HepG2 (cell line): Measurements from ENCODE around the gene TRIM54. TPM values are rescaled to one million over a fixed set of nuclear protein-coding genes. Genes with fewer than 3 reads are reported as not detected.

Experiments used
- CEBPG ChIP-seq: IDR thresholded peaks from 2 replicates; pipeline ENCODE4 v1.6.1; 2016
- DNMT3B ChIP-seq: conservative IDR thresholded peaks from 2 replicates; pipeline ENCODE4 v1.6.1; 2016; ENCODE audit warnings: missing biosample characterization, control low read depth
- HMG20A ChIP-seq: IDR thresholded peaks from 2 replicates; pipeline ENCODE4 v1.6.1; 2016; ENCODE audit warnings: borderline replicate concordance
- MIER3 ChIP-seq: IDR thresholded peaks from 2 replicates; pipeline ENCODE4 v1.6.1; 2016; ENCODE audit warnings: missing compliant biosample characterization, borderline replicate concordance
- MLLT10 ChIP-seq: sonication (generic); formaldehyde crosslinking; IDR thresholded peaks from 2 replicates; pipeline ENCODE4 v1.4.0; 2020; ENCODE audit warnings: missing genetic modification reagents
- POLR2G ChIP-seq: fragments of 200-400 bp; formaldehyde crosslinking; IDR thresholded peaks from 2 replicates; pipeline ENCODE4 v1.6.1; 2018; ENCODE audit warnings: mild to moderate bottlenecking, low read depth, low read length, moderate library complexity
- RARA ChIP-seq: IDR thresholded peaks from 2 replicates; pipeline ENCODE4 v1.6.1; 2016; ENCODE audit warnings: missing genetic modification reagents, missing compliant biosample characterization
- RORA ChIP-seq: sonication (generic); formaldehyde crosslinking; IDR thresholded peaks from 2 replicates; pipeline ENCODE4 v1.5.0; 2020; ENCODE audit warnings: mild to moderate bottlenecking, missing genetic modification reagents, moderate library complexity
- SOX5 ChIP-seq: IDR thresholded peaks from 2 replicates; pipeline ENCODE4 v1.6.1; 2016; ENCODE audit warnings: borderline replicate concordance
- TBP ChIP-seq: sonication (generic); formaldehyde crosslinking; IDR thresholded peaks from 2 replicates; pipeline ENCODE4 v1.5.0; 2020; ENCODE audit warnings: missing genetic modification reagents
- U2AF1 ChIP-seq: fragments of 200-400 bp; formaldehyde crosslinking; optimal IDR thresholded peaks from 2 replicates; pipeline ENCODE3; 2017; ENCODE audit warnings: mild to moderate bottlenecking, low read depth, low read length
- ZIK1 ChIP-seq: sonication (generic); formaldehyde crosslinking; IDR thresholded peaks from 2 replicates; pipeline ENCODE4 v1.5.0; 2020; ENCODE audit warnings: mild to moderate bottlenecking, low read depth, missing genetic modification reagents, borderline replicate concordance
- ZMYM3 ChIP-seq: sonication (generic); formaldehyde crosslinking; IDR thresholded peaks from 2 replicates; pipeline ENCODE4 v1.5.1; 2020; ENCODE audit warnings: mild to moderate bottlenecking, missing genetic modification reagents
- ZNF180 ChIP-seq: sonication (generic); formaldehyde crosslinking; IDR thresholded peaks from 2 replicates; pipeline ENCODE4 v1.4.0; 2020; ENCODE audit warnings: low read depth, missing genetic modification reagents, borderline replicate concordance
- ZNF383 ChIP-seq: sonication (generic); formaldehyde crosslinking; IDR thresholded peaks from 2 replicates; pipeline ENCODE4 v1.4.0; 2020; ENCODE audit warnings: missing genetic modification reagents, mild to moderate bottlenecking, borderline replicate concordance
- ZNF432 ChIP-seq: sonication (generic); formaldehyde crosslinking; IDR thresholded peaks from 2 replicates; pipeline ENCODE4 v1.5.0; 2020; ENCODE audit warnings: missing genetic modification reagents, mild to moderate bottlenecking, borderline replicate concordance
- ZNF790 ChIP-seq: sonication (generic); formaldehyde crosslinking; IDR thresholded peaks from 2 replicates; pipeline ENCODE4 v1.8.0; 2022; ENCODE audit warnings: missing genetic modification reagents, mild to moderate bottlenecking, borderline replicate concordance
- polyA plus RNA-seq, 8 experiments: library from polyadenylated mRNA; depleted of rRNA in 3 of 8; stranded (reverse) in 7 of 8; unstranded in 1 of 8; fragments of >200 nt; fragmentation: Illumina TruSeq in 4 of 8; extraction: Trizol in 4 of 8; gene quantifications; 2 replicates each; pipeline versions ENCODE4 v1.2.1 to v1.2.3, GENCODE V29; 2011 to 2016; ENCODE audit warnings: low read depth in 4 of 8, missing spikeins in 1 of 8, mixed read lengths in 1 of 8; ENCODE audit not compliant: insufficient read depth in 1 of 8
- total RNA-seq, 5 experiments: library from RNA; depleted of rRNA; stranded (reverse); fragments of >200 nt; fragmentation: Illumina TruSeq; extraction: Trizol; gene quantifications; 2 replicates each; pipeline ENCODE4 v1.2.3, GENCODE V29; 2016; ENCODE audit warnings: low read depth in 1 of 5
- TF ChIP-seq, protein P1 (sequence below): sonication (generic); formaldehyde crosslinking; IDR thresholded peaks from 2 replicates; pipeline ENCODE4 v1.4.0; 2020; ENCODE audit warnings: missing genetic modification reagents
- TF ChIP-seq, protein P2 (sequence below): IDR thresholded peaks from 2 replicates; pipeline ENCODE4 v1.6.1; 2018; ENCODE audit warnings: missing genetic modification reagents
- TF ChIP-seq, protein P3 (sequence below): sonication (generic); formaldehyde crosslinking; IDR thresholded peaks from 2 replicates; pipeline ENCODE4 v1.4.0; 2020; ENCODE audit warnings: missing genetic modification reagents

Gene TRIM54
- total and polyA plus RNA-seq, 2 of the 13 experiments (the other 11 are each of a cell fraction or from before 2014, with no cell fraction given), result 0.07 to 0.13 TPM

DNA sequence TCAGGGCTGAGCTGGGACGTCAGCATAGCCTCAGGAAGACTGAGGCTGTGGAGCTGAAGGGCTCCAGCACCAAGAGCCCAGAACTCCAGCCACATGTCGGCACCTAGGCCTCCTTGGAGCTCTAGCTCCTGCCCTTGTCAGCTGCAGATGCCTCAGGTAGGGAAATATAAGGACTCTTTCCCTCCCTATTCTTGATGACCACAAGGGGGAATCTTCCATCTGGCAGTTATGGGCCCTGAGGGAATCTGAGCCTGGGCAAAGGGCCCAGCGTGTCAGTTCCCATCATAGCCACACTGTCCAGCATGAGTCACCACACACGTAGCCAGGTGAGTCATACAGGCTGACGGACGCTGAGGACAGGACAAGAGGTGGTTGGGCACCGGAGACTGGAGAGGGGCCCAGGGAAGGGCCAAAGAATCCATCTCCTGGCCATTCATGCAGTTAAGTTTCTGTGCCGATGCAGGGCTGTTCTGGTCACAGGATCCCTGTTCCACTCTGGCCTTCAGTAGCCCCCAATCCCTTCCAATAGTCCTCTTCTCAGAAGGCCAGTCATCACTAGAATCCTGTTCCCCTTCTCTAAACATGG, 38.8 kb downstream of the TRIM54 start (continued):
- peak; percentile 77; the same call in 1 of the 2 replicates for TF ChIP-seq SOX5
- no peak for TF ChIP-seq ZNF180
- no peak for TF ChIP-seq RORA (CRISPR knock-in tag)
- TF ChIP-seq ZMYM3, result no peak; the same call in 1 of the 2 replicates
- peak; percentile 97 for TF ChIP-seq MIER3
- peak; percentile 64 for TF ChIP-seq RARA (CRISPR knock-in tag)
- no peak for TF ChIP-seq ZNF383
- no peak; the same call in 1 of the 2 replicates for TF ChIP-seq HMG20A (CRISPR knock-in tag)
- peak; percentile 88; the same call in 1 of the 2 replicates for TF ChIP-seq ZIK1 (CRISPR knock-in tag)
- peak; percentile 78 for TF ChIP-seq U2AF1
- TF ChIP-seq, protein P1, sequence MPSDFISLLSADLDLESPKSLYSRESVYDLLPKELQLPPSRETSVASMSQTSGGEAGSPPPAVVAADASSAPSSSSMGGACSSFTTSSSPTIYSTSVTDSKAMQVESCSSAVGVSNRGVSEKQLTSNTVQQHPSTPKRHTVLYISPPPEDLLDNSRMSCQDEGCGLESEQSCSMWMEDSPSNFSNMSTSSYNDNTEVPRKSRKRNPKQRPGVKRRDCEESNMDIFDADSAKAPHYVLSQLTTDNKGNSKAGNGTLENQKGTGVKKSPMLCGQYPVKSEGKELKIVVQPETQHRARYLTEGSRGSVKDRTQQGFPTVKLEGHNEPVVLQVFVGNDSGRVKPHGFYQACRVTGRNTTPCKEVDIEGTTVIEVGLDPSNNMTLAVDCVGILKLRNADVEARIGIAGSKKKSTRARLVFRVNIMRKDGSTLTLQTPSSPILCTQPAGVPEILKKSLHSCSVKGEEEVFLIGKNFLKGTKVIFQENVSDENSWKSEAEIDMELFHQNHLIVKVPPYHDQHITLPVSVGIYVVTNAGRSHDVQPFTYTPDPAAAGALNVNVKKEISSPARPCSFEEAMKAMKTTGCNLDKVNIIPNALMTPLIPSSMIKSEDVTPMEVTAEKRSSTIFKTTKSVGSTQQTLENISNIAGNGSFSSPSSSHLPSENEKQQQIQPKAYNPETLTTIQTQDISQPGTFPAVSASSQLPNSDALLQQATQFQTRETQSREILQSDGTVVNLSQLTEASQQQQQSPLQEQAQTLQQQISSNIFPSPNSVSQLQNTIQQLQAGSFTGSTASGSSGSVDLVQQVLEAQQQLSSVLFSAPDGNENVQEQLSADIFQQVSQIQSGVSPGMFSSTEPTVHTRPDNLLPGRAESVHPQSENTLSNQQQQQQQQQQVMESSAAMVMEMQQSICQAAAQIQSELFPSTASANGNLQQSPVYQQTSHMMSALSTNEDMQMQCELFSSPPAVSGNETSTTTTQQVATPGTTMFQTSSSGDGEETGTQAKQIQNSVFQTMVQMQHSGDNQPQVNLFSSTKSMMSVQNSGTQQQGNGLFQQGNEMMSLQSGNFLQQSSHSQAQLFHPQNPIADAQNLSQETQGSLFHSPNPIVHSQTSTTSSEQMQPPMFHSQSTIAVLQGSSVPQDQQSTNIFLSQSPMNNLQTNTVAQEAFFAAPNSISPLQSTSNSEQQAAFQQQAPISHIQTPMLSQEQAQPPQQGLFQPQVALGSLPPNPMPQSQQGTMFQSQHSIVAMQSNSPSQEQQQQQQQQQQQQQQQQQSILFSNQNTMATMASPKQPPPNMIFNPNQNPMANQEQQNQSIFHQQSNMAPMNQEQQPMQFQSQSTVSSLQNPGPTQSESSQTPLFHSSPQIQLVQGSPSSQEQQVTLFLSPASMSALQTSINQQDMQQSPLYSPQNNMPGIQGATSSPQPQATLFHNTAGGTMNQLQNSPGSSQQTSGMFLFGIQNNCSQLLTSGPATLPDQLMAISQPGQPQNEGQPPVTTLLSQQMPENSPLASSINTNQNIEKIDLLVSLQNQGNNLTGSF (CRISPR knock-in tag), result no peak
- TF ChIP-seq ZNF790 (CRISPR knock-in tag), result no peak
- TF ChIP-seq CEBPG, result peak; percentile 61; the same call in 1 of the 2 replicates
- no peak for TF ChIP-seq TBP
- TF ChIP-seq MLLT10 (CRISPR knock-in tag), result no peak
- TF ChIP-seq, protein P2, sequence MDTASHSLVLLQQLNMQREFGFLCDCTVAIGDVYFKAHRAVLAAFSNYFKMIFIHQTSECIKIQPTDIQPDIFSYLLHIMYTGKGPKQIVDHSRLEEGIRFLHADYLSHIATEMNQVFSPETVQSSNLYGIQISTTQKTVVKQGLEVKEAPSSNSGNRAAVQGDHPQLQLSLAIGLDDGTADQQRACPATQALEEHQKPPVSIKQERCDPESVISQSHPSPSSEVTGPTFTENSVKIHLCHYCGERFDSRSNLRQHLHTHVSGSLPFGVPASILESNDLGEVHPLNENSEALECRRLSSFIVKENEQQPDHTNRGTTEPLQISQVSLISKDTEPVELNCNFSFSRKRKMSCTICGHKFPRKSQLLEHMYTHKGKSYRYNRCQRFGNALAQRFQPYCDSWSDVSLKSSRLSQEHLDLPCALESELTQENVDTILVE (CRISPR knock-in tag), result no peak
- peak; percentile 89 for TF ChIP-seq DNMT3B (CRISPR knock-in tag)
- no peak for TF ChIP-seq ZNF432 (CRISPR knock-in tag)
- TF ChIP-seq, protein P3, sequence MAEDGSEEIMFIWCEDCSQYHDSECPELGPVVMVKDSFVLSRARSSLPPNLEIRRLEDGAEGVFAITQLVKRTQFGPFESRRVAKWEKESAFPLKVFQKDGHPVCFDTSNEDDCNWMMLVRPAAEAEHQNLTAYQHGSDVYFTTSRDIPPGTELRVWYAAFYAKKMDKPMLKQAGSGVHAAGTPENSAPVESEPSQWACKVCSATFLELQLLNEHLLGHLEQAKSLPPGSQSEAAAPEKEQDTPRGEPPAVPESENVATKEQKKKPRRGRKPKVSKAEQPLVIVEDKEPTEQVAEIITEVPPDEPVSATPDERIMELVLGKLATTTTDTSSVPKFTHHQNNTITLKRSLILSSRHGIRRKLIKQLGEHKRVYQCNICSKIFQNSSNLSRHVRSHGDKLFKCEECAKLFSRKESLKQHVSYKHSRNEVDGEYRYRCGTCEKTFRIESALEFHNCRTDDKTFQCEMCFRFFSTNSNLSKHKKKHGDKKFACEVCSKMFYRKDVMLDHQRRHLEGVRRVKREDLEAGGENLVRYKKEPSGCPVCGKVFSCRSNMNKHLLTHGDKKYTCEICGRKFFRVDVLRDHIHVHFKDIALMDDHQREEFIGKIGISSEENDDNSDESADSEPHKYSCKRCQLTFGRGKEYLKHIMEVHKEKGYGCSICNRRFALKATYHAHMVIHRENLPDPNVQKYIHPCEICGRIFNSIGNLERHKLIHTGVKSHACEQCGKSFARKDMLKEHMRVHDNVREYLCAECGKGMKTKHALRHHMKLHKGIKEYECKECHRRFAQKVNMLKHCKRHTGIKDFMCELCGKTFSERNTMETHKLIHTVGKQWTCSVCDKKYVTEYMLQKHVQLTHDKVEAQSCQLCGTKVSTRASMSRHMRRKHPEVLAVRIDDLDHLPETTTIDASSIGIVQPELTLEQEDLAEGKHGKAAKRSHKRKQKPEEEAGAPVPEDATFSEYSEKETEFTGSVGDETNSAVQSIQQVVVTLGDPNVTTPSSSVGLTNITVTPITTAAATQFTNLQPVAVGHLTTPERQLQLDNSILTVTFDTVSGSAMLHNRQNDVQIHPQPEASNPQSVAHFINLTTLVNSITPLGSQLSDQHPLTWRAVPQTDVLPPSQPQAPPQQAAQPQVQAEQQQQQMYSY (CRISPR knock-in tag), result peak; percentile 86; the same call in 1 of the 2 replicates
- peak; percentile 72 for TF ChIP-seq POLR2G
